Liver (tissue), 9 donors: ENCODE results near the gene PTPN22. TPM values are rescaled to one million over a fixed set of nuclear protein-coding genes. Genes with fewer than 3 reads are reported as not detected.

Experiments
- DNase-seq: peaks from one replicate; pipeline ENCODE4 v3.0.0-alpha.2; 2017; ENCODE audit warnings: low spot score
- H3K27ac ChIP-seq, 2 donors: one replicate each; pipeline ENCODE4 v1.7.0; 2013; ENCODE audit warnings: inconsistent platforms in 2 of 2, low read length in 2 of 2, control low read depth in 1 of 2, low read depth in 1 of 2, mild to moderate bottlenecking in 1 of 2
- H3K27me3 ChIP-seq, 4 donors: one replicate each; pipeline versions ENCODE4 v1.6.1 to v1.7.0; 2013; ENCODE audit warnings: low read length in 3 of 4, inconsistent platforms in 1 of 4, mild to moderate bottlenecking in 1 of 4, moderate library complexity in 1 of 4; ENCODE audit not compliant: control insufficient read depth in 4 of 4, insufficient read depth in 4 of 4
- H3K36me3 ChIP-seq, 4 donors: one replicate each; pipeline versions ENCODE4 v1.6.1 to v1.7.0; 2013; ENCODE audit warnings: low read length in 3 of 4, mild to moderate bottlenecking in 3 of 4, low read depth in 1 of 4, moderate library complexity in 1 of 4; ENCODE audit not compliant: control insufficient read depth in 4 of 4, insufficient read depth in 3 of 4
- H3K4me1 ChIP-seq, 4 donors: one replicate each; pipeline versions ENCODE4 v1.6.1 to v1.7.0; 2013; ENCODE audit warnings: low read length in 3 of 4, mild to moderate bottlenecking in 3 of 4, moderate library complexity in 1 of 4; ENCODE audit not compliant: control insufficient read depth in 4 of 4, insufficient read depth in 4 of 4
- H3K4me3 ChIP-seq, 3 donors: one replicate each; pipeline versions ENCODE4 v1.6.1 to v1.7.0; 2013; ENCODE audit warnings: low read length in 3 of 3, control low read depth in 1 of 3, low read depth in 1 of 3, mild to moderate bottlenecking in 1 of 3
- H3K9ac ChIP-seq, 2 donors: one replicate each; pipeline ENCODE4 v1.7.0; 2013; ENCODE audit warnings: low read length in 2 of 2, mild to moderate bottlenecking in 2 of 2, moderate library complexity in 2 of 2, control low read depth in 1 of 2, low read depth in 1 of 2
- H3K9me3 ChIP-seq, 4 donors: one replicate each; pipeline versions ENCODE4 v1.6.1 to v1.7.0; 2013; ENCODE audit warnings: low read length in 3 of 4; ENCODE audit not compliant: control insufficient read depth in 4 of 4
- ATF3 ChIP-seq: IDR thresholded peaks from 2 replicates; pipeline ENCODE4 v1.6.1; 2016; ENCODE audit warnings: antibody characterized with exemption
- EGR1 ChIP-seq, 2 donors: IDR thresholded peaks; 2 replicates each; pipeline ENCODE4 v1.6.1; 2016 to 2018; ENCODE audit warnings: antibody characterized with exemption in 2 of 2, low read depth in 2 of 2
- FOXA1 ChIP-seq: IDR thresholded peaks from 2 replicates; pipeline ENCODE4 v1.6.1; 2016; ENCODE audit warnings: antibody characterized with exemption
- FOXA2 ChIP-seq: IDR thresholded peaks from 2 replicates; pipeline ENCODE4 v1.6.1; 2016; ENCODE audit warnings: antibody characterized with exemption
- GABPA ChIP-seq, 2 donors: IDR thresholded peaks in 1 of 2; conservative IDR thresholded peaks in 1 of 2; 2 replicates each; pipeline ENCODE4 v1.6.1; 2016; ENCODE audit warnings: antibody characterized with exemption in 2 of 2, mild to moderate bottlenecking in 1 of 2, moderate library complexity in 1 of 2
- HNF4A ChIP-seq, 2 donors: conservative IDR thresholded peaks; 2 replicates each; pipeline ENCODE4 v1.6.1; 2016; ENCODE audit warnings: antibody characterized with exemption in 2 of 2, mild to moderate bottlenecking in 2 of 2
- HNF4G ChIP-seq: IDR thresholded peaks from 2 replicates; pipeline ENCODE4 v1.6.1; 2016; ENCODE audit warnings: antibody characterized with exemption
- JUND ChIP-seq, 2 donors: IDR thresholded peaks; 2 replicates each; pipeline ENCODE4 v1.6.1; 2016; ENCODE audit warnings: antibody characterized with exemption in 2 of 2
- NR2F2 ChIP-seq: IDR thresholded peaks from 2 replicates; pipeline ENCODE4 v1.6.1; 2016; ENCODE audit warnings: antibody characterized with exemption
- RAD21 ChIP-seq, 2 donors: IDR thresholded peaks; 2 replicates each; pipeline ENCODE4 v1.6.1; 2016; ENCODE audit warnings: antibody characterized with exemption in 2 of 2, mild to moderate bottlenecking in 2 of 2
- REST ChIP-seq: IDR thresholded peaks from 2 replicates; pipeline ENCODE4 v1.6.1; 2016; ENCODE audit warnings: antibody characterized with exemption, mild to moderate bottlenecking
- RXRA ChIP-seq, 2 donors: IDR thresholded peaks; 2 replicates each; pipeline ENCODE4 v1.6.1; 2017 to 2018; ENCODE audit warnings: antibody characterized with exemption in 2 of 2, mild to moderate bottlenecking in 1 of 2
- TAF1 ChIP-seq: conservative IDR thresholded peaks from 2 replicates; pipeline ENCODE4 v1.6.1; 2016; ENCODE audit warnings: antibody characterized with exemption, mild to moderate bottlenecking
- YY1 ChIP-seq: IDR thresholded peaks from 2 replicates; pipeline ENCODE4 v1.6.1; 2016; ENCODE audit warnings: antibody characterized with exemption, mild to moderate bottlenecking
- WGBS: extraction: QIAGEN DNeasy Blood & Tissue Kit; methylation state at CpG from one replicate; pipeline ENCODE4 v1.1.7; 2013; 5-methylcytosine and 5-hydroxymethylcytosine counted together
- polyA plus RNA-seq, 2 donors: library from polyadenylated mRNA; stranded (reverse) in 1 of 2; unstranded in 1 of 2; fragments of 200-250 nt in 1 of 2; fragments of >200 nt in 1 of 2; fragmentation: Nextera tagmentation in 1 of 2; extraction: Ambion mirVana in 1 of 2; gene quantifications; one replicate each; pipeline versions ENCODE4 v1.2.1 to v1.2.3, GENCODE V29; 2013 to 2015
- total RNA-seq, 2 donors: library from RNA; depleted of rRNA; stranded (reverse); fragments of >200 nt; gene quantifications; one replicate each; pipeline ENCODE4 v1.2.3, GENCODE V29; 2014
- TF ChIP-seq, protein P1 (sequence below): fragments of 150-350 bp; IDR thresholded peaks from 2 replicates; pipeline ENCODE4 v1.5.1; 2017; ENCODE audit warnings: improper control_type of control experiment, low read depth, low read length; ENCODE audit not compliant: missing input control
- TF ChIP-seq, protein P2 (sequence below): IDR thresholded peaks from 2 replicates; pipeline ENCODE4 v1.6.1; 2016; ENCODE audit warnings: antibody characterized with exemption
- donor health status: healthy.
- donor health status: healthy.
- donor health status: healthy.
- donor health status: healthy.
- donor health status: healthy.

PTPN22 gene
- total and polyA plus RNA-seq, 4 donors = 0.24 to 1.9 (median 1.0) TPM

GRCh38 chr1:113835686-113836290, 35.7 kb downstream of the PTPN22 start:
- H3K4me1 ChIP-seq = no peaks in the 10 kb centered on the region
- H3K27ac ChIP-seq = no peak overlapping the region
- H3K9me3 ChIP-seq = no peaks in the 10 kb centered on the region
- H3K27me3 ChIP-seq = no peaks in the 10 kb centered on the region
- 13% methylated on average over 4 of the region's 4 CpGs for WGBS
- H3K9ac ChIP-seq = no peak overlapping the region
- no peak for TF ChIP-seq FOXA2
- TF ChIP-seq, protein P1, sequence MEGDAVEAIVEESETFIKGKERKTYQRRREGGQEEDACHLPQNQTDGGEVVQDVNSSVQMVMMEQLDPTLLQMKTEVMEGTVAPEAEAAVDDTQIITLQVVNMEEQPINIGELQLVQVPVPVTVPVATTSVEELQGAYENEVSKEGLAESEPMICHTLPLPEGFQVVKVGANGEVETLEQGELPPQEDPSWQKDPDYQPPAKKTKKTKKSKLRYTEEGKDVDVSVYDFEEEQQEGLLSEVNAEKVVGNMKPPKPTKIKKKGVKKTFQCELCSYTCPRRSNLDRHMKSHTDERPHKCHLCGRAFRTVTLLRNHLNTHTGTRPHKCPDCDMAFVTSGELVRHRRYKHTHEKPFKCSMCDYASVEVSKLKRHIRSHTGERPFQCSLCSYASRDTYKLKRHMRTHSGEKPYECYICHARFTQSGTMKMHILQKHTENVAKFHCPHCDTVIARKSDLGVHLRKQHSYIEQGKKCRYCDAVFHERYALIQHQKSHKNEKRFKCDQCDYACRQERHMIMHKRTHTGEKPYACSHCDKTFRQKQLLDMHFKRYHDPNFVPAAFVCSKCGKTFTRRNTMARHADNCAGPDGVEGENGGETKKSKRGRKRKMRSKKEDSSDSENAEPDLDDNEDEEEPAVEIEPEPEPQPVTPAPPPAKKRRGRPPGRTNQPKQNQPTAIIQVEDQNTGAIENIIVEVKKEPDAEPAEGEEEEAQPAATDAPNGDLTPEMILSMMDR = peak; percentile 42
- TF ChIP-seq RAD21 (IDR thresholded peaks at IDR 0.05) = peak; percentile 76 to 79
- no peaks in the 10 kb centered on the region for H3K36me3 ChIP-seq
- no peak for DNase-seq
- no peak overlapping the region for H3K4me3 ChIP-seq

DNA sequence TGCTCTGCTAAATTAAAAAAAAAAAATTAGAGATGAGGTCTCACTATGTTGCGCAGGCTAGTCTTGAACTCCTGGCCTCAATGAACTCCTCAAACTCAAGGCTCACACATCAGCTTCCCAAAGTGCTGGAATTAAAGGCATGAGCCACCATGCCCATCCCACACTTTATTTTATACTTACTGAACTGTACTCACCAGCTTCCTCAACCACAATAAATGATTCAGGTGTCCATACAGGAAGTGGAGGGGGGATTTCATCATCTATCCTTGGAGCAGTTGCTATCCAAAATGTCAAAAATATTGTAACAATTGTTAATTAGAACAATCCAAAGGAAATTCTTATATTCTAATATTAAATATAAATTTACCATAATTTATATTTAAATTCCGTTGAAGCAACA, 36.8 kb downstream of the PTPN22 start:
- 96% methylated on average over 2 of the region's 2 CpGs for WGBS
- H3K27ac ChIP-seq = no peak overlapping the region
- no peaks in the 10 kb centered on the region for H3K36me3 ChIP-seq
- no peak overlapping the region for H3K4me3 ChIP-seq
- no peak for DNase-seq
- no peaks in the 10 kb centered on the region for H3K27me3 ChIP-seq
- no peak for TF ChIP-seq RAD21 (IDR thresholded peaks at IDR 0.05)
- no peak for TF ChIP-seq YY1
- no peak for TF ChIP-seq JUND (IDR thresholded peaks at IDR 0.05)
- TF ChIP-seq ATF3 = no peak
- TF ChIP-seq HNF4G = no peak
- TF ChIP-seq GABPA (IDR thresholded peaks at IDR 0.05 in 1 of 2, conservative IDR thresholded peaks at IDR 0.05 in 1 of 2) = no peak
- no peak for TF ChIP-seq FOXA1
- no peak for TF ChIP-seq EGR1 (IDR thresholded peaks at IDR 0.05; ENCODE audit: low read depth in 2 of 2)
- no peak for TF ChIP-seq RXRA (IDR thresholded peaks at IDR 0.05)
- no peak for TF ChIP-seq TAF1
- TF ChIP-seq HNF4A (conservative IDR thresholded peaks at IDR 0.05) = no peak
- TF ChIP-seq REST = no peak
- TF ChIP-seq, protein P1 = no peak
- no peak for TF ChIP-seq NR2F2
- TF ChIP-seq, protein P2, sequence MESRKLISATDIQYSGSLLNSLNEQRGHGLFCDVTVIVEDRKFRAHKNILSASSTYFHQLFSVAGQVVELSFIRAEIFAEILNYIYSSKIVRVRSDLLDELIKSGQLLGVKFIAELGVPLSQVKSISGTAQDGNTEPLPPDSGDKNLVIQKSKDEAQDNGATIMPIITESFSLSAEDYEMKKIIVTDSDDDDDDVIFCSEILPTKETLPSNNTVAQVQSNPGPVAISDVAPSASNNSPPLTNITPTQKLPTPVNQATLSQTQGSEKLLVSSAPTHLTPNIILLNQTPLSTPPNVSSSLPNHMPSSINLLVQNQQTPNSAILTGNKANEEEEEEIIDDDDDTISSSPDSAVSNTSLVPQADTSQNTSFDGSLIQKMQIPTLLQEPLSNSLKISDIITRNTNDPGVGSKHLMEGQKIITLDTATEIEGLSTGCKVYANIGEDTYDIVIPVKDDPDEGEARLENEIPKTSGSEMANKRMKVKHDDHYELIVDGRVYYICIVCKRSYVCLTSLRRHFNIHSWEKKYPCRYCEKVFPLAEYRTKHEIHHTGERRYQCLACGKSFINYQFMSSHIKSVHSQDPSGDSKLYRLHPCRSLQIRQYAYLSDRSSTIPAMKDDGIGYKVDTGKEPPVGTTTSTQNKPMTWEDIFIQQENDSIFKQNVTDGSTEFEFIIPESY = no peak
- TF ChIP-seq FOXA2 = no peak
- no peaks in the 10 kb centered on the region for H3K4me1 ChIP-seq
- H3K9ac ChIP-seq = no peak overlapping the region
- H3K9me3 ChIP-seq = no peaks in the 10 kb centered on the region
